Measurements from ENCODE around the gene HOXB8.

The HOXB8 gene

DNA sequence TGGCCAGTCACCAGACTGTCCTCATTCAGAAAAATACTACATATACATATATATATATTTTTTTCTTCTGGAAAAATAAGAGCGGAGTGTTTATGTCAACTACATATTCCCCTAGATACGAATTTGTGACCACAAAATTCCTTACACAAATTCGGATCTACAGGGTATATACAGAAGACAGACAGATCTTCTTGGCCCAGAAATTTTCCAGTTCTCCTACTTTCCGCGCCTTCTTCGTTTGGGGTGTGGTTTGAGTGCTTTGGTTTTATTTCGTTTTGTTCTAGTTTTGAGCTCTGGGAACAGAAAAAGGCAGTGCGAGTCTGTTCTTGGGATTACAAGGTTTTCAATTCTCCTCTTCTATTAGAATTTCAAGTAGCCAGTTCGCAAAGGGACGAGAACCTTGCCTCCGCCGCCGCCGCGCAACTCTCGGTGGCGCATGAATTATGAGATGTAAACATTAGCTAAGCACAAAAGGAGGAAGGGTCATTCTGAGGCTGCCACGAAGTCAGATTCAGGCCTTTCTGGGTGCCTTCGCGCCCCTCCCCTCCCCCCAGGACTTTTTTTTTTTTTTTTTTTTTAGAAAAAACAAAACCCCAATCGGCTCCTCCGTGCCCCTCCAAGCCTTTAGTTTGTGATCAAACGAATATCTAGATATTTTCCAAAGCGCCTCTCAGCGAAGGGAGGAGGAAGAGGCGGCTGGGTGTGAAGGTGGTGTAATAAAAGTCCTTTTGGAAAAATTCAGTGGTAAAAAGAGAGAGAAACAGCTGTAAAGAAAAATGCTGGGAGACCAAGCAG lies 35.1 kb downstream of the HOXB8 start:
- WGBS (ENCODE audit: extremely low coverage, insufficient coverage, insufficient read length) = no CpG with 5 or more reads among the region's 26 CpGs

DNA sequence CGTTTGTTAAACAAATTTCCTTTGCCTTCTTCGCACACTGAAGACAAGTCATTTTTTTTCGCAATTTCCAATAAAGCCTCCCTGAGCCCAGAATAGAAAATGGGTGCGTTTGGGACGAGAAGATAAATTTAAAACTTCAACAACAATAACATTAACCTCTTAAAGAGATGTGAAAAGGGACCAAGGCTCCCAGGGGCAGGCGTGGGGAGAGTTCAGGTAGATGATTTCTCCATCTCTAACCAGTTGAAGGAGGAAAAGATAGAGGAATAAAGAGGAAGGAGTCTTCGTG lies 35.7 kb downstream of the HOXB8 start:
- H2AK5ac ChIP-seq (ENCODE audit: low read length) = no peak overlapping the region
- H3K9ac ChIP-seq (ENCODE audit: low read length) = no peak overlapping the region
- WGBS (ENCODE audit: extremely low coverage, insufficient coverage, insufficient read length) = no CpG with 5 or more reads among the region's 7 CpGs
- H2BK5ac ChIP-seq (ENCODE audit: low read depth, low read length, poor library complexity) = no peak overlapping the region
- H3K18ac ChIP-seq (ENCODE audit: low read length) = no peak overlapping the region
- peaks cover 10% of the 10 kb centered on the region for H3K79me2 ChIP-seq (ENCODE audit: control insufficient read depth, insufficient read depth, low read length, poor library complexity)
- H3K27me3 ChIP-seq (ENCODE audit: insufficient read depth, low read length) = peaks cover 3% of the 10 kb centered on the region
- no peak overlapping the region for H2AFZ ChIP-seq (ENCODE audit: insufficient read depth, low read length, poor library complexity)
- no peak overlapping the region for H2BK12ac ChIP-seq (ENCODE audit: low read length)
- H3K4me3 ChIP-seq (ENCODE audit: low read depth, low read length) = no peak overlapping the region
- no peaks in the 10 kb centered on the region for H3K9me3 ChIP-seq (ENCODE audit: insufficient read depth, low read depth, low read length)
- no peak overlapping the region for H4K91ac ChIP-seq (ENCODE audit: low read depth, low read length)
- H3K4me1 ChIP-seq (ENCODE audit: control insufficient read depth in 1 of 2, insufficient read depth in 2 of 2, low read length in 2 of 2) = peaks cover 27 to 28% of the 10 kb centered on the region in 2 experiments
- no peak overlapping the region for H3K27ac ChIP-seq (ENCODE audit: low read depth, low read length)
- H3K14ac ChIP-seq (ENCODE audit: low read length) = no peak overlapping the region
- no peak for DNase-seq
- H4K8ac ChIP-seq (ENCODE audit: low read depth, low read length) = no peak overlapping the region
- no peak overlapping the region for H4K12ac ChIP-seq (ENCODE audit: low read depth, low read length)
- H3K4me2 ChIP-seq (ENCODE audit: low read length) = peak overlapping the region; percentile 73
- peaks cover 5 to 6% of the 10 kb centered on the region in 2 experiments for H3K36me3 ChIP-seq (ENCODE audit: control insufficient read depth in 1 of 2, insufficient read depth in 2 of 2, low read length in 2 of 2)
- no peak overlapping the region for H3K23ac ChIP-seq (ENCODE audit: low read length)
- peaks cover 21% of the 10 kb centered on the region for H3K79me1 ChIP-seq (ENCODE audit: low read length)
- H3K4ac ChIP-seq (ENCODE audit: low read depth, low read length) = no peak overlapping the region
- no peak overlapping the region for H2BK120ac ChIP-seq (ENCODE audit: insufficient read depth, low read length, poor library complexity)

More for the DNA sequence above, 35.1 kb downstream of the HOXB8 start:
- Histone ChIP-seq H3K4me3 (ENCODE audit: low read depth, low read length) (no peak overlapping the region), H3K79me2 (ENCODE audit: control insufficient read depth, insufficient read depth, low read length, poor library complexity) (peaks cover 10% of the 10 kb centered on the region), H3K4me1 (ENCODE audit: control insufficient read depth in 1 of 2, insufficient read depth in 2 of 2, low read length in 2 of 2) (peaks cover 28 to 29% of the 10 kb centered on the region in 2 experiments), H3K23ac (ENCODE audit: low read length) (no peak overlapping the region), H2BK12ac (ENCODE audit: low read length) (no peak overlapping the region), H2AK5ac (ENCODE audit: low read length) (no peak overlapping the region), H3K14ac (ENCODE audit: low read length) (no peak overlapping the region), H4K12ac (ENCODE audit: low read depth, low read length) (no peak overlapping the region), H3K18ac (ENCODE audit: low read length) (no peak overlapping the region), H2AFZ (ENCODE audit: insufficient read depth, low read length, poor library complexity) (no peak overlapping the region), H3K4ac (ENCODE audit: low read depth, low read length) (no peak overlapping the region), H3K4me2 (ENCODE audit: low read length) (no peak overlapping the region), H2BK5ac (ENCODE audit: low read depth, low read length, poor library complexity) (no peak overlapping the region), H3K9me3 (ENCODE audit: insufficient read depth, low read depth, low read length) (no peaks in the 10 kb centered on the region), H4K91ac (ENCODE audit: low read depth, low read length) (no peak overlapping the region), H3K79me1 (ENCODE audit: low read length) (peaks cover 23% of the 10 kb centered on the region), H4K8ac (ENCODE audit: low read depth, low read length) (no peak overlapping the region), H3K36me3 (ENCODE audit: control insufficient read depth in 1 of 2, insufficient read depth in 2 of 2, low read length in 2 of 2) (peaks cover 5 to 6% of the 10 kb centered on the region in 2 experiments), H3K27me3 (ENCODE audit: insufficient read depth, low read length) (peaks cover 3% of the 10 kb centered on the region), H3K27ac (ENCODE audit: low read depth, low read length) (no peak overlapping the region), H3K9ac (ENCODE audit: low read length) (no peak overlapping the region), H2BK120ac (ENCODE audit: insufficient read depth, low read length, poor library complexity) (no peak overlapping the region)
- DNase-seq = no peak

DNA sequence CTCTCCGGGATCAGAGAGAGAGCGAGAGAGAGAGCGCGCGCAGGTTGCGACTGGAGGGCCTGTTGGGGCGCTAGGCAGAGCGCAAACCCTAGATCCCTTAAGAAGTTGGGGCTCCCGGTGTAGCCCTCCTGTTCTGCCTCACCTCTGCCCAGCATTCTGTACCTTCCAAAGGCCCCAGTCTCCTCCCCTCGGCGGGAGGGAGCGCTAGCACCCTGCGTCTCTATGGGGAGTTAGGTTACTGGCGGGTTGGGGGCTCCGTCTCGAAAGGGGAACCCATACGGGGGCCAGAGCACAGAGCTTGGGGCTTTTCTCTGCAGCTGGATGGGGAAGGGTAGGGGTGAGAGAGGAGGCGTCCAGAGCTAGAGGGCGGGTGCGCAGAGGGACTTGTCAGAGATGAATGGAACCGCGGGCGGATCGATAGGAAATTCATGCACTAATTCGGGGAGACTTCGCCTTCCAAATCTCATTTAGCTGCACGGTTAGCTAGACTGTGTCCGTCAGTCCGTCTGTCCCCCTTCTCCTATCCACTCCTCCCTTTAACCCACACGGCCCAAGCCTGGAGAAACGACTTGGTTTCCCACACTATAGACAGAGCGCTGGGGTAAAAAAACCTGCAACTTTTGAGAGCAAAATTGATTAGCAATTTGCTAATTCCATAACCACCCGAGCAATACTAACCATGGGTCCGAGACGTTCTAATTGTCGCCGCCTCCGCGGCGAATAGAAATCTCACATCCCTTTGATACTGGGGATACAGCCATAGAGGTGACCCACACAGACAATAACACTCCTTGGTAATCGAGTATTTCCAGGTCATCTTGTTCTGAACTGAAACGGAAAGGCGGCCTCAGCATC lies 36.2 kb downstream of the HOXB8 start:
- H3K4me1 ChIP-seq (ENCODE audit: control insufficient read depth in 1 of 2, insufficient read depth in 2 of 2, low read length in 2 of 2) = peaks cover 28 to 29% of the 10 kb centered on the region in 2 experiments
- peak overlapping the region; percentile 10 for H2AK5ac ChIP-seq (ENCODE audit: low read length)
- H3K9ac ChIP-seq (ENCODE audit: low read length) = peak overlapping the region; percentile 18
- no peaks in the 10 kb centered on the region for H3K9me3 ChIP-seq (ENCODE audit: insufficient read depth, low read depth, low read length)
- peaks cover 10% of the 10 kb centered on the region for H3K79me2 ChIP-seq (ENCODE audit: control insufficient read depth, insufficient read depth, low read length, poor library complexity)
- H3K23ac ChIP-seq (ENCODE audit: low read length) = no peak overlapping the region
- H3K36me3 ChIP-seq (ENCODE audit: control insufficient read depth in 1 of 2, insufficient read depth in 2 of 2, low read length in 2 of 2) = peaks cover 5 to 6% of the 10 kb centered on the region in 2 experiments
- H3K4me2 ChIP-seq (ENCODE audit: low read length) = peak overlapping the region; percentile 73
- DNase-seq = no peak
- H3K4me3 ChIP-seq (ENCODE audit: low read depth, low read length) = peak overlapping the region; percentile 70
- peak overlapping the region; percentile 81 for H3K18ac ChIP-seq (ENCODE audit: low read length)
- H3K27ac ChIP-seq (ENCODE audit: low read depth, low read length) = no peak overlapping the region
- H4K8ac ChIP-seq (ENCODE audit: low read depth, low read length) = peak overlapping the region; percentile 88
- peak overlapping the region; percentile 35 for H3K4ac ChIP-seq (ENCODE audit: low read depth, low read length)
- H2BK12ac ChIP-seq (ENCODE audit: low read length) = no peak overlapping the region
- WGBS (ENCODE audit: extremely low coverage, insufficient coverage, insufficient read length) = no CpG with 5 or more reads among the region's 43 CpGs
- H4K12ac ChIP-seq (ENCODE audit: low read depth, low read length) = peak overlapping the region; percentile 78
- H2BK120ac ChIP-seq (ENCODE audit: insufficient read depth, low read length, poor library complexity) = peak overlapping the region; percentile 27
- H2AFZ ChIP-seq (ENCODE audit: insufficient read depth, low read length, poor library complexity) = peak overlapping the region; percentile 47
- H3K27me3 ChIP-seq (ENCODE audit: insufficient read depth, low read length) = no peaks in the 10 kb centered on the region
- peak overlapping the region; percentile 87 for H3K14ac ChIP-seq (ENCODE audit: low read length)
- H3K79me1 ChIP-seq (ENCODE audit: low read length) = peaks cover 21% of the 10 kb centered on the region
- H4K91ac ChIP-seq (ENCODE audit: low read depth, low read length) = peak overlapping the region; percentile 97
- H2BK5ac ChIP-seq (ENCODE audit: low read depth, low read length, poor library complexity) = peak overlapping the region; percentile 58

DNA sequence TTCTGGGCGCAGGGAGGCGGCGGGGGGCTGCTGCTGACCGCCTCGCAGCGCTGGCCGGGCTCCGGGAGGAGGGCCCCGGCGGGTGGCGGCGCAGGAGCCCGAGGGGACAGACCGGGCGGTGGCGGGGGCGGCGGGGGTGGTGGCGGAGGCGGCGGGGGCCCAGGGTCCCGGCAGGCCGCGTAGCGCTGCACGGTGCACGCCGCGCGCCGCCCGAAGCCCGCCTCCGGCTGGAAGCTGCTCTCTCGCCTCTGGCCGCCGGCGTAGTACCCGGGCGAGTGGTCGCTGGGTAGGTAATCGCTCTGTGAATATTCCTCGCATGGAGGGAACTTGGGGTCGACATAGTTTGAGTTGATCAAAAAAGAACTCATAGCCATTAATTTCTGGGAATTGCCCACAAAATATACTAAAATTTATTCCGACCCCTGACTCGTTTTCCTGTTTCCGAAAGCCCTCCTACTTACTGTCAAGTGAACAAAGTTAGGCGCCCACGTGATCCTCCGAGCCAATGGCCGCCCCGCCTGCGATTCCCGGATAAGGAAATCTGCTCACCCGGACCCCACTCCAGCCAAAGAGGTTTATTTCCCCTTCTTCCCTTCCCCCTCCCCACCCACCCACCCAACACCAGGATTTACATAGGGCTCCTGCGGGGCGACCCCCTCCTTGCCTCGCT lies 37.0 kb downstream of the HOXB8 start, which contains the start of gene HOXB4:
Gene HOXB4, minus strand, starts transcription at position 405 of the 670 bp plus-strand sequence. Its CDS starts 31 bp downstream, at position 374.
- H3K27ac ChIP-seq (ENCODE audit: low read depth, low read length) = peak within 1 kb of the TSS; percentile 1
- peak within 1 kb of the TSS; percentile 72 for H3K4me3 ChIP-seq (ENCODE audit: low read depth, low read length)
- peak; percentile 63 to 70 for DNase-seq
- peaks cover 21% of the 10 kb centered on the region for H3K79me1 ChIP-seq (ENCODE audit: low read length)
- H3K27me3 ChIP-seq (ENCODE audit: insufficient read depth, low read length) = no peaks in the 10 kb centered on the region
- peak within 1 kb of the TSS; percentile 79 for H2BK12ac ChIP-seq (ENCODE audit: low read length)
- no peak within 1 kb of the TSS for H3K23ac ChIP-seq (ENCODE audit: low read length)
- peaks cover 5 to 6% of the 10 kb centered on the region in 2 experiments for H3K36me3 ChIP-seq (ENCODE audit: control insufficient read depth in 1 of 2, insufficient read depth in 2 of 2, low read length in 2 of 2)
- peaks cover 10% of the 10 kb centered on the region for H3K79me2 ChIP-seq (ENCODE audit: control insufficient read depth, insufficient read depth, low read length, poor library complexity)
- H4K8ac ChIP-seq (ENCODE audit: low read depth, low read length) = peak within 1 kb of the TSS; percentile 88
- H2BK120ac ChIP-seq (ENCODE audit: insufficient read depth, low read length, poor library complexity) = peak within 1 kb of the TSS; percentile 70
- H2BK5ac ChIP-seq (ENCODE audit: low read depth, low read length, poor library complexity) = peak within 1 kb of the TSS; percentile 58
- WGBS (ENCODE audit: extremely low coverage, insufficient coverage, insufficient read length) = no CpG with 5 or more reads among the region's 58 CpGs
- peak within 1 kb of the TSS; percentile 87 for H3K14ac ChIP-seq (ENCODE audit: low read length)
- peak within 1 kb of the TSS; percentile 90 for H3K4me2 ChIP-seq (ENCODE audit: low read length)
- H4K12ac ChIP-seq (ENCODE audit: low read depth, low read length) = peak within 1 kb of the TSS; percentile 78
- peaks cover 28 to 33% of the 10 kb centered on the region in 2 experiments for H3K4me1 ChIP-seq (ENCODE audit: control insufficient read depth in 1 of 2, insufficient read depth in 2 of 2, low read length in 2 of 2)
- peak within 1 kb of the TSS; percentile 81 for H3K18ac ChIP-seq (ENCODE audit: low read length)
- H3K4ac ChIP-seq (ENCODE audit: low read depth, low read length) = peak within 1 kb of the TSS; percentile 70
- H2AK5ac ChIP-seq (ENCODE audit: low read length) = peak within 1 kb of the TSS; percentile 63
- H2AFZ ChIP-seq (ENCODE audit: insufficient read depth, low read length, poor library complexity) = peak within 1 kb of the TSS; percentile 62
- H3K9me3 ChIP-seq (ENCODE audit: insufficient read depth, low read depth, low read length) = no peaks in the 10 kb centered on the region
- peak within 1 kb of the TSS; percentile 18 for H3K9ac ChIP-seq (ENCODE audit: low read length)
- H4K91ac ChIP-seq (ENCODE audit: low read depth, low read length) = peak within 1 kb of the TSS; percentile 97

Data from trophoblast cell (in vitro differentiated cells and primary cell).